ENCODE measurements around the gene STOM. TPM values are rescaled to one million over a fixed set of nuclear protein-coding genes. Genes with fewer than 3 reads are reported as not detected.

Gene STOM
- total and polyA plus RNA-seq, 2 experiments from 2014 or later: 11.7 to 13.6 TPM

DNA sequence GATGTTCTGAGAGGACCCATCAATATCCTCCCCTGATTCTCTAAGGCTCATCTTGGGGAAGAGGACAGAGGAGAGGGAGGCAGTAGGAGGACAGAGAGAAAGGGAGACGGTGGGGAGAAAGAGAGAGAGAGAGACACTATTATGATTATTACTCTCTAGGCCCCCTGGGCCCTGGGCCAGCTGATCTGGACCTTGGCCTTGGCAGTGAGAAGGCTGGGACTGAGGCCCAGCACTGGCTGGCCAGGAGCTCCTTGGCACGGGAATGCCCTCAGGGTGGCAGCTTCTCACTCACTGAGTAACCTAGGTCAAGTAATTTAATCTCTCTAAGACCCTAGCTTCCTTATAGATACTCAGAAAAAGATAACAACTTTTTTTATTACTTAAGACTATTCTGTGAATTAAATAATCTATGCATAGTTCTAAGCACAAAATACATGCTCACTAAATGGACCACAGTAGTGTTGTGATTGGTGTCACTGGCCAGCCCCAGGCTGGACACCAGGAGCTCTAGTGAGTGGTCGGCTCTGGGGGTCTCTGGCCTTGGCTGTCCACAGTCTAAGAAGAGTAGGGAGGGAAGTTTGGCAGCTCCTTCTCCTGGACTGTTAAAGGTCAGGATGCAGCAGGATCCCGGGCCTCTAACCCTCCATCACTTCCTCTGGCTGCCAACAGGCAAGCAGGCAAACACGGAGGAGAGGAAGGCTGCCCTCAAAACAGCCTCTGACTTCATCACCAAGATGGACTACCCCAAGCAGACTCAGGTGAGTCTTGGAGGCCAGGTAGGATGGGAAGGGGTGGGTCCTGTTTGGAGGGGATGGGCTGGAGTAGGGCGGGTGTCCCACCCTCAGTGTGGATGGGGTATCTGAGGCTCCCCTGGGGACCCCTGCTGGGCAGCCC lies 52.1 kb downstream of the STOM start:
- DNase-seq (ENCODE audit: low read depth in 1 of 2, low spot score in 1 of 2): no peak
- Histone ChIP-seq H3K27ac (no peak overlapping the region), H3K9me3 (ENCODE audit: low read depth) (no peaks in the 10 kb centered on the region), H3K4me3 (no peak overlapping the region), H3K27me3 (no peaks in the 10 kb centered on the region), H3K4me1 (ENCODE audit: low read depth) (no peaks in the 10 kb centered on the region), H3K36me3 (peaks cover 10% of the 10 kb centered on the region)
- TF ChIP-seq, protein P1, sequence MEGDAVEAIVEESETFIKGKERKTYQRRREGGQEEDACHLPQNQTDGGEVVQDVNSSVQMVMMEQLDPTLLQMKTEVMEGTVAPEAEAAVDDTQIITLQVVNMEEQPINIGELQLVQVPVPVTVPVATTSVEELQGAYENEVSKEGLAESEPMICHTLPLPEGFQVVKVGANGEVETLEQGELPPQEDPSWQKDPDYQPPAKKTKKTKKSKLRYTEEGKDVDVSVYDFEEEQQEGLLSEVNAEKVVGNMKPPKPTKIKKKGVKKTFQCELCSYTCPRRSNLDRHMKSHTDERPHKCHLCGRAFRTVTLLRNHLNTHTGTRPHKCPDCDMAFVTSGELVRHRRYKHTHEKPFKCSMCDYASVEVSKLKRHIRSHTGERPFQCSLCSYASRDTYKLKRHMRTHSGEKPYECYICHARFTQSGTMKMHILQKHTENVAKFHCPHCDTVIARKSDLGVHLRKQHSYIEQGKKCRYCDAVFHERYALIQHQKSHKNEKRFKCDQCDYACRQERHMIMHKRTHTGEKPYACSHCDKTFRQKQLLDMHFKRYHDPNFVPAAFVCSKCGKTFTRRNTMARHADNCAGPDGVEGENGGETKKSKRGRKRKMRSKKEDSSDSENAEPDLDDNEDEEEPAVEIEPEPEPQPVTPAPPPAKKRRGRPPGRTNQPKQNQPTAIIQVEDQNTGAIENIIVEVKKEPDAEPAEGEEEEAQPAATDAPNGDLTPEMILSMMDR (IDR thresholded peaks at IDR 0.05; ENCODE audit: low read depth, low read length): no peak

DNA sequence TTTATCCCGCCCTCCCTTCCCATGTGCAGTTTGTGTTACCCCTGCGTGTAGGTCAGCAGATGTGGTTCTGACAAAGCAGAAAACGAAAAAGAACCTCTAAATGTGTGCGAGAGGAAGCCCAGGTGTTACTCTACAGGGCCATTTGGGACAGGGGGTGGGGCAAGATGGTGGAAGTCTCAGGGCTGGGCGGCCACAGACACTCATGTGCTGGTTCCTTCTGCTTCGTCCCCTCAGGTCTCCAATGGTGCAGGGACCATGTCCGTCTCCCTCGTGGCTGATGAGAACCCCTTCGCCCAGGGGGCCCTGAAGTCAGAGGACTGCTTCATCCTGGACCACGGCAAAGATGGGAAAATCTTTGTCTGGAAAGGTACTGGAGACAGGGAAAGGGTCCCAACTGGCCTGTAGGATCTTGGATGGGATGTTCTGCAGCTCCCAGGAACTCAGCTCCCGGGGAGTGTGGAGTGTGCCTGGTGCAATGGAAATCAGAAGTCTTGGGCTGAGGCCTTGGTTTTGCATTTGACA lies 53.1 kb downstream of the STOM start:
- TF ChIP-seq, protein P1 (IDR thresholded peaks at IDR 0.05; ENCODE audit: low read depth, low read length): no peak
- H3K27ac ChIP-seq: no peak overlapping the region
- peaks cover 3% of the 10 kb centered on the region for H3K36me3 ChIP-seq
- DNase-seq (ENCODE audit: low read depth in 1 of 2, low spot score in 1 of 2): no peak
- H3K4me3 ChIP-seq: no peak overlapping the region
- H3K9me3 ChIP-seq (ENCODE audit: low read depth): no peaks in the 10 kb centered on the region
- no peaks in the 10 kb centered on the region for H3K4me1 ChIP-seq (ENCODE audit: low read depth)
- no peaks in the 10 kb centered on the region for H3K27me3 ChIP-seq

DNA sequence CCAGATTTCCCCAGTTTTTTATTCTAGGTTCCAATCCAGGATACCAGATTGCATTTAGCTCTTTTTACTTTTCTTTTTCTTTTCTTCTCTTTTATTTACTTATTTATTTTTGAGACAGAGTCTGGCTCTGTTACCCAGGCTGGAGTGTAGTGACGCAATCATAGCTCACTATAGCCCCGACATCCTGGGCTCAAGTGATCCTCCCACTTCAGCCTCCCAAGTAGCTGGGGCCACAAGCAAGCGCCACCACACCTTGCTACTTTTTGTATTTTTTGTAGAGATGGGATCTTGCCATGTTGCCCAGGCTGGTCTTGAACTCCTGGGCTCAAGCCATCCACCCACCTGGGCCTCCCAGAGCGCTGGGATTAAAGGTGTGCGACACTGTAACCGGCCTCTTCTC lies 53.7 kb downstream of the STOM start:
- TF ChIP-seq, protein P1 (IDR thresholded peaks at IDR 0.05; ENCODE audit: low read depth, low read length): no peak
- H3K4me1 ChIP-seq (ENCODE audit: low read depth): no peaks in the 10 kb centered on the region
- no peaks in the 10 kb centered on the region for H3K9me3 ChIP-seq (ENCODE audit: low read depth)
- H3K27ac ChIP-seq: no peak overlapping the region
- no peak overlapping the region for H3K4me3 ChIP-seq
- no peaks in the 10 kb centered on the region for H3K27me3 ChIP-seq
- DNase-seq (ENCODE audit: low read depth in 1 of 2, low spot score in 1 of 2): no peak
- H3K36me3 ChIP-seq: peaks cover 6% of the 10 kb centered on the region

DNA sequence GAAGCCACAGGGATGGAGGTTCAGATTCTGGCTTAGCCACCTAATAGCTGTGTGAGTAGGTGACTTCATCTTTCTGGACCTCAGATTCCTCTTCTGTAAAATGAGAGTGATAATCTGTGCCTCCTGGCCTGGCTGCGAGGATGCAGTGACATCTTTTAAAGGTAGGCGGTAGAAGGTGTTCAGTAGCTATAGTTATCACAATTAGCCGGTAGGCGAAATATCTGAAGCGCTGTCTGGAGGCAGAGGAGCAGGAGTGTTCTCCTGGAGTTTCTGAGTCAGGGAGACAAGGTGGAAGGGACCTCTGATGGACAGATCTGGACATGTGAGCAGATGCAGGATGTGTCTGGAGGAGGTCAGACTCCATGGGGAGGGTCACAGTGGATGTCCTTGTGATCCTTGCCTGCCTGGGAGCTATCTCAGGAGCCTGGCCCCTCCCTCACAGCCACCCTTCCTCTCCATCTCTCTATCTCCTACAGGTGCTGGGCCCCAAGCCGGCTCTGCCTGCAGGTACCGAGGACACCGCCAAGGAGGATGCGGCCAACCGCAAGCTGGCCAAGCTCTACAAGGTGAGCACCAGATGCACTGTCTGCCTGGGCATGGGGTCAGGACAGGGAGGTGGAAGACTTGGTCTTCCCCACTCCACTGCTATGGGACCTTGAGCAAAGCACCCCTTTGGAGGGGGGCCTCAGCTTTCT lies 56.4 kb downstream of the STOM start:
- TF ChIP-seq, protein P1 (IDR thresholded peaks at IDR 0.05; ENCODE audit: low read depth, low read length): no peak
- Histone ChIP-seq H3K4me1 (ENCODE audit: low read depth) (no peaks in the 10 kb centered on the region), H3K27ac (no peak overlapping the region), H3K4me3 (no peak overlapping the region), H3K9me3 (ENCODE audit: low read depth) (no peaks in the 10 kb centered on the region), H3K27me3 (no peaks in the 10 kb centered on the region), H3K36me3 (peaks cover 13% of the 10 kb centered on the region)
- no peak for DNase-seq (ENCODE audit: low read depth in 1 of 2, low spot score in 1 of 2)

DNA sequence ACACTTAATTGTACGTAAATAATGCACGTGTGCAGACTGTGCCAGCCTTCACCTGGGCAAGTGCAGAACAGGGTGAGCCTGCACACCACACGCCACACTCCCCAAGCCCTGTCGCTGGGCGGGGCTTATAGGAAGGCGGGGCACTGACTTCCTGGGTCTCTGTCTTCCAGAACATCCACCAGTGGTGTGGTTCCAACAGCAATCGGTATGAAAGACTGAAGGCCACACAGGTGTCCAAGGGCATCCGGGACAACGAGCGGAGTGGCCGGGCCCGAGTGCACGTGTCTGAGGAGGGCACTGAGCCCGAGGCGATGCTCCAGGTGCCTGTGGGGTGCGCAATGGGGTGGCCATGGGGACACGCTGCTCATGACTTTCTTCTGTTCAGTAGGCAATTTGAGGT lies 57.9 kb downstream of the STOM start:
- no peaks in the 10 kb centered on the region for H3K27me3 ChIP-seq
- H3K27ac ChIP-seq: no peak overlapping the region
- TF ChIP-seq, protein P1 (IDR thresholded peaks at IDR 0.05; ENCODE audit: low read depth, low read length): no peak
- H3K36me3 ChIP-seq: peaks cover 13% of the 10 kb centered on the region
- DNase-seq (ENCODE audit: low read depth in 1 of 2, low spot score in 1 of 2): no peak
- H3K4me1 ChIP-seq (ENCODE audit: low read depth): no peaks in the 10 kb centered on the region
- H3K4me3 ChIP-seq: no peak overlapping the region
- no peaks in the 10 kb centered on the region for H3K9me3 ChIP-seq (ENCODE audit: low read depth)
